ENCODE data around the gene ZNF770. TPM values are rescaled to one million over a fixed set of nuclear protein-coding genes. Genes with fewer than 3 reads are reported as not detected.

ZNF770 gene
- polyA plus RNA-seq, 3 donors, result 8.3 to 51.7 (median 28.1) TPM

DNA sequence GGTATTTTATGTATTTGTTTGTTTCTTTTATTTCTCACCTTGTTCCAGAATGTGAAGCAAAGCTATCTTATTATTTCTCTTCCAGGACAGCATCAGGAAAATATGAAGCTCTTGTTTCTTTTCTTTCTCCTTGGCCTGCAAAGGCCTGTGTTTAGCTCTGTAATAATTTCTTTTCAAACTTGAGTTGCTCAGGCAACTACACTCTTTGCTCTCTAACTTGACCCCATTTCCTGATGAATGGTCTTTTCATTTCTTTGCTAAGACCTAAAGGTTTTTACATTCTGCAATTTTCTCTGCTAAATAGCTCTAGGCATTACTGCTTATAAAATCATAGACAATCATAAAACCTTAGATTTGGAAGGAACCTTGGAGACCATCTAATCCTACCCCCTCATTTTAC is 26.2 kb upstream of the ZNF770 start:
- Histone ChIP-seq H3K27me3 (ENCODE audit: control insufficient read depth in 2 of 2, insufficient read depth in 2 of 2, low read length in 2 of 2) (no peaks in the 10 kb centered on the region), H3K27ac (ENCODE audit: low read depth in 1 of 2, low read length in 2 of 2) (no peak overlapping the region), H3K79me2 (ENCODE audit: insufficient read depth, low read length) (no peaks in the 10 kb centered on the region), H4K20me1 (ENCODE audit: insufficient read depth, low read length) (no peaks in the 10 kb centered on the region), H2AFZ (ENCODE audit: insufficient read depth, low read depth, low read length, poor library complexity, severe bottlenecking) (no peak overlapping the region), H3K9me3 (replicated peaks in 1 of 2; ENCODE audit: control insufficient read depth in 1 of 2, insufficient read depth in 1 of 2, low read length in 2 of 2) (no peaks in the 10 kb centered on the region), H3K9ac (ENCODE audit: insufficient read depth, low read length, poor library complexity, severe bottlenecking) (no peak overlapping the region), H3K4me1 (ENCODE audit: control insufficient read depth in 1 of 2, insufficient read depth in 2 of 2, low read length in 2 of 2) (peaks cover 6 to 7% of the 10 kb centered on the region in 2 donors), H3K4me3 (replicated peaks in 1 of 3; ENCODE audit: low read depth in 2 of 3, low read length in 3 of 3) (no peak overlapping the region), H3K4me2 (replicated peaks; ENCODE audit: extremely low read depth, low read length, poor library complexity, severe bottlenecking) (no peak overlapping the region), H3K36me3 (replicated peaks in 1 of 2; ENCODE audit: control insufficient read depth in 1 of 2, insufficient read depth in 2 of 2, low read length in 2 of 2) (no peaks in the 10 kb centered on the region)
- TF ChIP-seq, protein P1, sequence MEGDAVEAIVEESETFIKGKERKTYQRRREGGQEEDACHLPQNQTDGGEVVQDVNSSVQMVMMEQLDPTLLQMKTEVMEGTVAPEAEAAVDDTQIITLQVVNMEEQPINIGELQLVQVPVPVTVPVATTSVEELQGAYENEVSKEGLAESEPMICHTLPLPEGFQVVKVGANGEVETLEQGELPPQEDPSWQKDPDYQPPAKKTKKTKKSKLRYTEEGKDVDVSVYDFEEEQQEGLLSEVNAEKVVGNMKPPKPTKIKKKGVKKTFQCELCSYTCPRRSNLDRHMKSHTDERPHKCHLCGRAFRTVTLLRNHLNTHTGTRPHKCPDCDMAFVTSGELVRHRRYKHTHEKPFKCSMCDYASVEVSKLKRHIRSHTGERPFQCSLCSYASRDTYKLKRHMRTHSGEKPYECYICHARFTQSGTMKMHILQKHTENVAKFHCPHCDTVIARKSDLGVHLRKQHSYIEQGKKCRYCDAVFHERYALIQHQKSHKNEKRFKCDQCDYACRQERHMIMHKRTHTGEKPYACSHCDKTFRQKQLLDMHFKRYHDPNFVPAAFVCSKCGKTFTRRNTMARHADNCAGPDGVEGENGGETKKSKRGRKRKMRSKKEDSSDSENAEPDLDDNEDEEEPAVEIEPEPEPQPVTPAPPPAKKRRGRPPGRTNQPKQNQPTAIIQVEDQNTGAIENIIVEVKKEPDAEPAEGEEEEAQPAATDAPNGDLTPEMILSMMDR (IDR thresholded peaks at IDR 0.05), result no peak
- Mint-ChIP-seq H3K9me3 (peaks cover 0 to 5% (median 0%) of the 10 kb centered on the region in 7 donors), H3K27me3 (ENCODE audit: low read depth in 3 of 3) (peaks cover 0 to 3% (median 2%) of the 10 kb centered on the region in 3 donors), H3K27ac (no peak overlapping the region), H3K4me1 (peaks cover 12% of the 10 kb centered on the region), H3K36me3 (no peaks in the 10 kb centered on the region), H3K4me3 (no peak overlapping the region)
- intact Hi-C loops (cut with micrococcal nuclease), result no loop called here
- no peak for DNase-seq

DNA sequence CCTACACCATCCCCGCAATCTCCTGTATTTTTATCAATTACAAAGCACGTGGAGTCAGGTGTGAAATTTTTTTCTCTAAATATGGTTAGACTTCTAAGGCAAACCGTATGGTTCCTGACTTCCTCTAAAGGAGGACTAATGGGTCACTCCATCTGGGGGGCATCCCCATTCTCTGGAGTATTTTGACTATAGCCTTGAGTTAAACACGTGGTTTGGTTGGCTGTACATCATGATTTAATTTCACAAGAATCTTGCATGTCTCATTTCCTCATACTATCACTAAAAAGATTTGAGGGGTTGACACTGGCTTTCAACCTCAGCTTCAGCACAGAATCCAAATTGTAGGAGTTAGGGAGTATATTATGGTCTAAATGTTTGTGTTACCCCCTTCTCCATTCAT is 25.3 kb upstream of the ZNF770 start:
- Histone ChIP-seq H3K27ac (ENCODE audit: low read depth in 1 of 2, low read length in 2 of 2) (no peak overlapping the region), H3K36me3 (replicated peaks in 1 of 2; ENCODE audit: control insufficient read depth in 1 of 2, insufficient read depth in 2 of 2, low read length in 2 of 2) (no peaks in the 10 kb centered on the region), H4K20me1 (ENCODE audit: insufficient read depth, low read length) (no peaks in the 10 kb centered on the region), H3K4me3 (replicated peaks in 1 of 3; ENCODE audit: low read depth in 2 of 3, low read length in 3 of 3) (no peak overlapping the region), H2AFZ (ENCODE audit: insufficient read depth, low read depth, low read length, poor library complexity, severe bottlenecking) (no peak overlapping the region), H3K27me3 (ENCODE audit: control insufficient read depth in 2 of 2, insufficient read depth in 2 of 2, low read length in 2 of 2) (no peaks in the 10 kb centered on the region), H3K4me2 (replicated peaks; ENCODE audit: extremely low read depth, low read length, poor library complexity, severe bottlenecking) (no peak overlapping the region), H3K9ac (ENCODE audit: insufficient read depth, low read length, poor library complexity, severe bottlenecking) (no peak overlapping the region), H3K79me2 (ENCODE audit: insufficient read depth, low read length) (no peaks in the 10 kb centered on the region), H3K4me1 (ENCODE audit: control insufficient read depth in 1 of 2, insufficient read depth in 2 of 2, low read length in 2 of 2) (peaks cover 6 to 7% of the 10 kb centered on the region in 2 donors), H3K9me3 (replicated peaks in 1 of 2; ENCODE audit: control insufficient read depth in 1 of 2, insufficient read depth in 1 of 2, low read length in 2 of 2) (no peaks in the 10 kb centered on the region)
- TF ChIP-seq, protein P1 (IDR thresholded peaks at IDR 0.05), result no peak
- H3K36me3 Mint-ChIP-seq, result no peaks in the 10 kb centered on the region
- H3K4me1 Mint-ChIP-seq, result peaks cover 8% of the 10 kb centered on the region
- DNase-seq, result peak; percentile 40 to 69 (median 48)
- H3K9me3 Mint-ChIP-seq, result peaks cover 0 to 5% (median 0%) of the 10 kb centered on the region in 7 donors
- peaks cover 0 to 3% (median 2%) of the 10 kb centered on the region in 3 donors for H3K27me3 Mint-ChIP-seq (ENCODE audit: low read depth in 3 of 3)
- no CpG with 5 or more reads among the region's 4 CpGs for WGBS (ENCODE audit: insufficient coverage)
- H3K27ac Mint-ChIP-seq, result peak overlapping the region in 1 of 7 donors; percentile 37
- H3K4me3 Mint-ChIP-seq, result no peak overlapping the region
- intact Hi-C loops (cut with micrococcal nuclease), result no loop called here
